Astrocyte of the spinal cord (primary cell): ENCODE results near the gene MLN.

Experiments used
- DNase-seq: peaks from one replicate; pipeline ENCODE4 v3.0.0; 2011; ENCODE audit warnings: low read depth, low spot score
- H3K4me3 ChIP-seq: 2 replicates; pipeline ENCODE4 v1.5.1; 2011; ENCODE audit warnings: low read depth, mild to moderate bottlenecking, low read length, moderate library complexity
- in situ Hi-C: cut with HindIII; loops from 2 replicates; pipeline ENCODE4 v1.10.0; 2017; ENCODE audit warnings: low sequenced_read_pairs
- TF ChIP-seq, protein P1 (sequence below): IDR thresholded peaks from 2 replicates; pipeline ENCODE4 v1.5.1; 2012; ENCODE audit warnings: low read depth, mild to moderate bottlenecking, low read length, inconsistent platforms

The MLN gene

DNA sequence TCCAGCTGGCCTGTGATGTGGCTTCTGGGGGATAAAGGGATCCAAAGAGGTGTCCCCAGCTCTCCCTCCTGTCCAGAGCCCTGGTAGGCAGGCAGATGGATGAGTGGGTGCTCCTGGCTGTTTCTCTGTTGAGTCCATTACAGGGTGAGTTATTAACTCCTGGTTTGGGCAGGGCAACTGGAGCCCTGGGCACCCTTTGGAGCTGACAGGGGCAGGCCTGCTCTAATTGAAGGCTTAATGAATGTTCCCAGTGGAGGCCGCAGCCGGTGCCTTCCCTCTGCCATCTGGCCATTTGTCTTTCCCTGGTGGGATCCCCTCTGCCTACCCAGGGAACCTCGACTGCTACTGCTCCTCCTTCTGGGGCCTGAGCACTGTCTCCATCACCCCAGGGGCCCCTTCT lies 44.7 kb upstream of the MLN start:
- in situ Hi-C loops = no loop called here
- H3K4me3 ChIP-seq = no peak overlapping the region
- DNase-seq = no peak
- TF ChIP-seq, protein P1, sequence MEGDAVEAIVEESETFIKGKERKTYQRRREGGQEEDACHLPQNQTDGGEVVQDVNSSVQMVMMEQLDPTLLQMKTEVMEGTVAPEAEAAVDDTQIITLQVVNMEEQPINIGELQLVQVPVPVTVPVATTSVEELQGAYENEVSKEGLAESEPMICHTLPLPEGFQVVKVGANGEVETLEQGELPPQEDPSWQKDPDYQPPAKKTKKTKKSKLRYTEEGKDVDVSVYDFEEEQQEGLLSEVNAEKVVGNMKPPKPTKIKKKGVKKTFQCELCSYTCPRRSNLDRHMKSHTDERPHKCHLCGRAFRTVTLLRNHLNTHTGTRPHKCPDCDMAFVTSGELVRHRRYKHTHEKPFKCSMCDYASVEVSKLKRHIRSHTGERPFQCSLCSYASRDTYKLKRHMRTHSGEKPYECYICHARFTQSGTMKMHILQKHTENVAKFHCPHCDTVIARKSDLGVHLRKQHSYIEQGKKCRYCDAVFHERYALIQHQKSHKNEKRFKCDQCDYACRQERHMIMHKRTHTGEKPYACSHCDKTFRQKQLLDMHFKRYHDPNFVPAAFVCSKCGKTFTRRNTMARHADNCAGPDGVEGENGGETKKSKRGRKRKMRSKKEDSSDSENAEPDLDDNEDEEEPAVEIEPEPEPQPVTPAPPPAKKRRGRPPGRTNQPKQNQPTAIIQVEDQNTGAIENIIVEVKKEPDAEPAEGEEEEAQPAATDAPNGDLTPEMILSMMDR = no peak

DNA sequence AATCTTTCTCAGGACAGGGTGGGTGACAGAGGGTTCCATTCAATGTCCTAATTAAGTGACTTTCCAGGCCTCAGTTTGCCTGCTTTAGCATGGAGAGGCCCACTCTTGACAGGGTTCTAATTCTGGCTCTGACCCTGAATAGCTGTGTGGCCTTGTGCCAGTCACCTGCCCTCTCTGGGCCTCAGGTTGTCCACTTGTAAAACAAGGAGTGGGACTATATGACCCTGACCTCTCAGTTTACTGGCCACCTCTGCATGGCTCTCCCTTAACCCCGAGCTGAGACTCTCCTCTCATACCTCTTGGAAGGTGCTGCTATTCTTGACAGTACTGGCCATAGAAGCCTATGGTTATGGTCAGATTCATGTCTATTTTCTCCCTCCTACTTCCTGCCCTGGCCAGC lies 44.1 kb upstream of the MLN start:
- in situ Hi-C loops = no loop called here
- no peak overlapping the region for H3K4me3 ChIP-seq
- DNase-seq = no peak
- TF ChIP-seq, protein P1 = no peak

DNA sequence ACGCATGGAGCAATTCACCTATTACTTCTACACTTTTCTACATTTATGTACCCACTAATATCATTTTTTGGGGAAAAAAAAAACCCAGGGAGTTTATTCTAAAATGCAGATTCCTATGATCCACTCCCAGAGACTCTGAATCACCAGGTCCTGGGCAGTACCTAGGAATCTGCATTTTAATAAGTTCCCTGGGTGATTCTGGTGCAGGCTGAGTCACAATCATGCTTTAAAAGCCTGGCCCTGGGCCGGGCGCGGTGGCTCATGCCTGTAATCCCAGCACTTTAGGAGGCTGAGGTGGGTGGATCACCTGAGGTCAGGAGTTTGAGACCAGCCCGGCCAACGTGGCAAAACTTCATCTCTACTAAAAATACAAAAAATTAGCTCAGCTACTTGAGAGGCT lies 43.3 kb upstream of the MLN start:
- in situ Hi-C loops = no loop called here
- TF ChIP-seq, protein P1 = no peak
- no peak for DNase-seq
- H3K4me3 ChIP-seq = no peak overlapping the region

DNA sequence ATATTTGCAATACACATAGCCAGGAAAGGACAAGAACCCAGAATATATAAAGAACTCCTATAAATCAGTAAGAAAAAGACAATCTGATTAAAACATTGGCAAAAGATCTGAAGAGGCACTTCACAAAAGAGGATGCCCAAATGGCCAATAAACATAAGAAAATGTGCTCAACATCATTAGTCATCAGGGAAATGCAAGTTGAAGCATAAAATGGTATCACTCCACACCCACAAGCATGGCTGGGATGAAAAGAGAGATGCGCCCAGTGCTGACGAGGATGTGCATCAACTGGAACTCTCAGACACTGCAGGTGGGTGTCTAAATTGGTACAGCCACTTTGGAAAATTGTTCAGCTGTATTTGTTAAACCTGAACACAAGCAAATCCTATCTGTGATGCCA lies 42.4 kb upstream of the MLN start:
- TF ChIP-seq, protein P1 = no peak
- in situ Hi-C loops = no loop called here
- H3K4me3 ChIP-seq = no peak overlapping the region
- no peak for DNase-seq

DNA sequence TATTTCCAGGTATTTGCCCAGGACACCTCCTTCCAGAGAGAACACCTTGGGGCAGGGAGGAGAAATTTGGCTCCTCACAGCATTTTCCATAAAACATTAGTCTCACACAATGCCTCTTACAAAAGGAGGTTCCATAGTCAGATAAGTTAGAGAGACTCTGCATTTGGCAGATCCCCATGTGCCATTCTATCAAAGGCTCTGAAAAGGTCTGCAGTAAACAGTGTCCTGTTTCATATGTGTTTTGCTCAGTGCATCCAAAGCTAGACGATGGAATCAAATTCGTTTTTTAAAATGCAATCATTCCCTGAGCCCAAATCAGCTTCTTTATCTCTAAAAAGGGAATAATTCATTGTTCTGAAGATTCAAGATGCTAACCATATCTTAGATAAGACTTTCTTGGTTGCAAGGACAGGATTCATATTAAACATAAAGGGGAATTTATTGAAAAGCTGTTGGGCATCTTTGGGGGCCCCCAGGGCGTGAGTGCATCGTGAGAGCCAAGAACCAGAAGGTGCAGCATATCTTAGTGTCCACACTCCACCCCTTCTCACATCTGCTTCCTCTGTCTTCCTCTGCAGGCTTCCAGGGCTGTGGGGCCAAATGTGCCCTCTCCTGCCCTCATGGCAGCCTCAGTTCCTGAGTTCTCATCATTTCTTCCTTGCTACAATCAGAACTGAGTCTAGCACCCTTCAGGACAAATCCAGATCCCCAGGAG lies 41.4 kb upstream of the MLN start:
- no peak overlapping the region for H3K4me3 ChIP-seq
- TF ChIP-seq, protein P1 = no peak
- DNase-seq = no peak
- in situ Hi-C loops = no loop called here

DNA sequence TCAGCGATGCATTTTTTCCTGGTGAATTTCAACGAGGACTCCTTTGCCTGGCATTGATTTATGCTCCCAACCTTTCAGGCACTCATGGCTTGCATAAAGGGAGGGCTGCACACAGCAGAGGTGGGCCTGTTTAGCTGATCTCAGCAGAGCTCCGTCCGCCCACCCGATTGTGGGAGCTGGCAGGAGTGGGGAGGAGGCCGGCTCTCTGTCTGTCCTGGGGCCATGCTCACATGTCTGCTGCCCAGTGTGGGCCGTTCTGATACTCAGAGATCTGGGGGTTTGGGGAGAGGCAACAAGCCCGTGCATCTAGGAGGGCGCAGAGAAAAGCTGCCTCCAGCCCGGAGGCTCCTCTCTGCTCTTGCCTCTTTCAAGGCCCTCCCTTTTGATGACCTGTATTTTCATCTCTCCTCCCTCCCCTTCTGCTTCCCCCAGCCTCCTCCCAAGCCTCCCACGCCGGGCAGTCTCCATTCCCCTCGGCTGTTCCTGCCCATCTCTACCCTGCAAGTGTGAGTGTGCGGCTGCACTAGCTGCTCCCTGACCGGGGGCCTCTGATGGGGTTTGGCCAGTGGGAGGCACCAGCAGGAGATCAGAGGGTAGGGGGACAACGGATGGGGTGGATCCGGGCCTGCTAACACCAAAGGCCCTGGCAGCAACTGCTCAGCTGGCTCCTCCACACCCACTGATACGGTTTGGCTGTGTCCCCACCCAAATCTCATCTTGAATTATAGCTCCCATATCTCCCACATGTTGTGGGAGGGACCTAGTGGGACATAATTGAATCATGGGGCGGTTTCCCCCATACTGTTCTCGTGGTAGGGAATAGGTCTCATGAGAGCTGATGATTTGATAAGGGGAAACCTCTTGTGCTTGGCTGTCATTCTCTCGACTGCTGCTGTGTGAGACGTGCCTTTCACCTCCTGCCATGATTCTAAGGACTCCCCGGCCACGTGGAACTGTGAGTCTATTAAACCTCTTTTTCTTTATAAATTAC lies 39.6 kb upstream of the MLN start:
- H3K4me3 ChIP-seq = no peak overlapping the region
- no peak for DNase-seq
- in situ Hi-C loops = no loop called here
- TF ChIP-seq, protein P1 = no peak
